C4-2B (cell line): ENCODE results near the gene CATSPERB.
A peak's percentile ranks its signal among the peaks of the same experiment; 100 is the strongest.
"Not testable (repeated sequence)": the region's sequence is repeated elsewhere in the genome, so short reads cannot be mapped to it uniquely, and the experiment has no call there.

Experiments used
- H3K27ac ChIP-seq: fragments of 450-650 bp; 2 replicates; pipeline ENCODE4 v1.5.1; 2017
- CTCF ChIP-seq: fragments of 450-650 bp; conservative IDR thresholded peaks from 2 replicates; pipeline ENCODE4 v1.5.1; 2017; ENCODE audit warnings: mild to moderate bottlenecking
- ZFX ChIP-seq: fragments of 450-650 bp; IDR thresholded peaks from 2 replicates; pipeline ENCODE4 v1.6.1; 2017

The CATSPERB gene

GRCh38 chr14:91569301-91569700, 162.6 kb downstream of the CATSPERB start:
- H3K27ac ChIP-seq, result no peak overlapping the region

GRCh38 chr14:91568626-91569025, 163.3 kb downstream of the CATSPERB start:
- TF ChIP-seq CTCF, result 0 out of 2 replicates have a peak, but pooled peaks have one; percentile 16
- TF ChIP-seq ZFX, result no peak
- no peak overlapping the region for H3K27ac ChIP-seq

More at GRCh38 chr14:91569301-91569700, 162.6 kb downstream of the CATSPERB start:
- TF ChIP-seq ZFX (no peak), CTCF (no peak)

- H3K27ac ChIP-seq, result not testable (repeated sequence)
Observed at GRCh38 chr14:91567827-91568226, 164.1 kb downstream of the CATSPERB start.

- no peak overlapping the region for H3K27ac ChIP-seq
- no peak for TF ChIP-seq CTCF
Observed at GRCh38 chr14:91555531-91555930, 176.4 kb downstream of the CATSPERB start.

- TF ChIP-seq CTCF, result no peak
- TF ChIP-seq ZFX, result no peak
- H3K27ac ChIP-seq, result no peak overlapping the region
Observed at GRCh38 chr14:91554535-91555332, 177.2 kb downstream of the CATSPERB start.

- peak overlapping the region; percentile 24 for H3K27ac ChIP-seq
- TF ChIP-seq ZFX (no peak), CTCF (no peak; the same call in 1 of the 2 replicates)
Observed at GRCh38 chr14:91548108-91548507, 183.8 kb downstream of the CATSPERB start.

GRCh38 chr14:91545946-91546716, 185.8 kb downstream of the CATSPERB start:
- H3K27ac ChIP-seq, result peak overlapping the region; percentile 80
- TF ChIP-seq CTCF, result no peak
- TF ChIP-seq ZFX, result no peak
